ENCODE measurements around the gene DNAH1.

The DNAH1 gene

GRCh38 chr3:52357151-52358080, 41.3 kb downstream of the DNAH1 start:
- Histone ChIP-seq H3K36me3 (ENCODE audit: control insufficient read depth in 2 of 2, insufficient read depth in 2 of 2, low read length in 2 of 2) (peaks cover 18 to 45% of the 10 kb centered on the region in 2 donors), H3K9me3 (ENCODE audit: control insufficient read depth in 2 of 2, low read length in 2 of 2) (no peaks in the 10 kb centered on the region), H3K27ac (ENCODE audit: low read depth in 2 of 2, low read length in 2 of 2) (no peak overlapping the region), H3K4me3 (ENCODE audit: low read length in 2 of 2) (no peak overlapping the region), H3K9ac (ENCODE audit: low read depth in 1 of 2, low read length in 2 of 2) (no peak overlapping the region), H3K4me1 (ENCODE audit: control insufficient read depth in 2 of 2, insufficient read depth in 2 of 2, low read length in 2 of 2) (no peaks in the 10 kb centered on the region), H3K27me3 (ENCODE audit: control insufficient read depth in 2 of 2, insufficient read depth in 2 of 2, low read length in 2 of 2) (no peaks in the 10 kb centered on the region)

GRCh38 chr3:52358362-52358940, 42.3 kb downstream of the DNAH1 start:
- H3K9ac ChIP-seq (ENCODE audit: low read depth in 1 of 2, low read length in 2 of 2): no peak overlapping the region
- no peaks in the 10 kb centered on the region for H3K4me1 ChIP-seq (ENCODE audit: control insufficient read depth in 2 of 2, insufficient read depth in 2 of 2, low read length in 2 of 2)
- no peaks in the 10 kb centered on the region for H3K27me3 ChIP-seq (ENCODE audit: control insufficient read depth in 2 of 2, insufficient read depth in 2 of 2, low read length in 2 of 2)
- H3K27ac ChIP-seq (ENCODE audit: low read depth in 2 of 2, low read length in 2 of 2): no peak overlapping the region
- H3K36me3 ChIP-seq (ENCODE audit: control insufficient read depth in 2 of 2, insufficient read depth in 2 of 2, low read length in 2 of 2): peaks cover 19 to 44% of the 10 kb centered on the region in 2 donors
- H3K9me3 ChIP-seq (ENCODE audit: control insufficient read depth in 2 of 2, low read length in 2 of 2): no peaks in the 10 kb centered on the region
- no peak overlapping the region for H3K4me3 ChIP-seq (ENCODE audit: low read length in 2 of 2)

GRCh38 chr3:52359116-52359855, 43.2 kb downstream of the DNAH1 start:
- Histone ChIP-seq H3K27ac (ENCODE audit: low read depth in 2 of 2, low read length in 2 of 2) (no peak overlapping the region), H3K9me3 (ENCODE audit: control insufficient read depth in 2 of 2, low read length in 2 of 2) (no peaks in the 10 kb centered on the region), H3K4me3 (ENCODE audit: low read length in 2 of 2) (no peak overlapping the region), H3K4me1 (ENCODE audit: control insufficient read depth in 2 of 2, insufficient read depth in 2 of 2, low read length in 2 of 2) (no peaks in the 10 kb centered on the region), H3K9ac (ENCODE audit: low read depth in 1 of 2, low read length in 2 of 2) (no peak overlapping the region), H3K36me3 (ENCODE audit: control insufficient read depth in 2 of 2, insufficient read depth in 2 of 2, low read length in 2 of 2) (peaks cover 13 to 49% of the 10 kb centered on the region in 2 donors), H3K27me3 (ENCODE audit: control insufficient read depth in 2 of 2, insufficient read depth in 2 of 2, low read length in 2 of 2) (no peaks in the 10 kb centered on the region)

- Histone ChIP-seq H3K36me3 (ENCODE audit: control insufficient read depth in 2 of 2, insufficient read depth in 2 of 2, low read length in 2 of 2) (peaks cover 14 to 43% of the 10 kb centered on the region in 2 donors), H3K27ac (ENCODE audit: low read depth in 2 of 2, low read length in 2 of 2) (no peak overlapping the region), H3K27me3 (ENCODE audit: control insufficient read depth in 2 of 2, insufficient read depth in 2 of 2, low read length in 2 of 2) (no peaks in the 10 kb centered on the region), H3K9me3 (ENCODE audit: control insufficient read depth in 2 of 2, low read length in 2 of 2) (no peaks in the 10 kb centered on the region), H3K4me3 (ENCODE audit: low read length in 2 of 2) (no peak overlapping the region), H3K4me1 (ENCODE audit: control insufficient read depth in 2 of 2, insufficient read depth in 2 of 2, low read length in 2 of 2) (no peaks in the 10 kb centered on the region), H3K9ac (ENCODE audit: low read depth in 1 of 2, low read length in 2 of 2) (no peak overlapping the region)
Measured at GRCh38 chr3:52361011-52361410, 44.9 kb downstream of the DNAH1 start.

GRCh38 chr3:52361454-52361853, 45.3 kb downstream of the DNAH1 start:
- Histone ChIP-seq H3K36me3 (ENCODE audit: control insufficient read depth in 2 of 2, insufficient read depth in 2 of 2, low read length in 2 of 2) (peaks cover 17 to 46% of the 10 kb centered on the region in 2 donors), H3K27me3 (ENCODE audit: control insufficient read depth in 2 of 2, insufficient read depth in 2 of 2, low read length in 2 of 2) (no peaks in the 10 kb centered on the region), H3K9ac (ENCODE audit: low read depth in 1 of 2, low read length in 2 of 2) (no peak overlapping the region), H3K27ac (ENCODE audit: low read depth in 2 of 2, low read length in 2 of 2) (no peak overlapping the region), H3K4me1 (ENCODE audit: control insufficient read depth in 2 of 2, insufficient read depth in 2 of 2, low read length in 2 of 2) (no peaks in the 10 kb centered on the region), H3K9me3 (ENCODE audit: control insufficient read depth in 2 of 2, low read length in 2 of 2) (no peaks in the 10 kb centered on the region), H3K4me3 (ENCODE audit: low read length in 2 of 2) (no peak overlapping the region)

- H3K36me3 ChIP-seq (ENCODE audit: control insufficient read depth in 2 of 2, insufficient read depth in 2 of 2, low read length in 2 of 2): peaks cover 20 to 46% of the 10 kb centered on the region in 2 donors
- H3K27me3 ChIP-seq (ENCODE audit: control insufficient read depth in 2 of 2, insufficient read depth in 2 of 2, low read length in 2 of 2): no peaks in the 10 kb centered on the region
- H3K4me1 ChIP-seq (ENCODE audit: control insufficient read depth in 2 of 2, insufficient read depth in 2 of 2, low read length in 2 of 2): no peaks in the 10 kb centered on the region
- H3K9me3 ChIP-seq (ENCODE audit: control insufficient read depth in 2 of 2, low read length in 2 of 2): no peaks in the 10 kb centered on the region
- H3K4me3 ChIP-seq (ENCODE audit: low read length in 2 of 2): no peak overlapping the region
- H3K27ac ChIP-seq (ENCODE audit: low read depth in 2 of 2, low read length in 2 of 2): no peak overlapping the region
- no peak overlapping the region for H3K9ac ChIP-seq (ENCODE audit: low read depth in 1 of 2, low read length in 2 of 2)
Measured at GRCh38 chr3:52361898-52362297, 45.8 kb downstream of the DNAH1 start.

GRCh38 chr3:52364322-52365035, 48.4 kb downstream of the DNAH1 start:
- H3K9me3 ChIP-seq (ENCODE audit: control insufficient read depth in 2 of 2, low read length in 2 of 2): no peaks in the 10 kb centered on the region
- H3K9ac ChIP-seq (ENCODE audit: low read depth in 1 of 2, low read length in 2 of 2): no peak overlapping the region
- no peak overlapping the region for H3K4me3 ChIP-seq (ENCODE audit: low read length in 2 of 2)
- no peaks in the 10 kb centered on the region for H3K27me3 ChIP-seq (ENCODE audit: control insufficient read depth in 2 of 2, insufficient read depth in 2 of 2, low read length in 2 of 2)
- H3K4me1 ChIP-seq (ENCODE audit: control insufficient read depth in 2 of 2, insufficient read depth in 2 of 2, low read length in 2 of 2): no peaks in the 10 kb centered on the region
- peaks cover 20 to 45% of the 10 kb centered on the region in 2 donors for H3K36me3 ChIP-seq (ENCODE audit: control insufficient read depth in 2 of 2, insufficient read depth in 2 of 2, low read length in 2 of 2)
- no peak overlapping the region for H3K27ac ChIP-seq (ENCODE audit: low read depth in 2 of 2, low read length in 2 of 2)

- H3K36me3 ChIP-seq (ENCODE audit: control insufficient read depth in 2 of 2, insufficient read depth in 2 of 2, low read length in 2 of 2): peaks cover 21 to 44% of the 10 kb centered on the region in 2 donors
Measured at GRCh38 chr3:52366527-52366926, 50.4 kb downstream of the DNAH1 start.

GRCh38 chr3:52367891-52368880, 52.1 kb downstream of the DNAH1 start:
- Histone ChIP-seq H3K9ac (ENCODE audit: low read depth in 1 of 2, low read length in 2 of 2) (no peak overlapping the region), H3K4me3 (ENCODE audit: low read length in 2 of 2) (no peak overlapping the region), H3K27ac (ENCODE audit: low read depth in 2 of 2, low read length in 2 of 2) (no peak overlapping the region), H3K36me3 (ENCODE audit: control insufficient read depth in 2 of 2, insufficient read depth in 2 of 2, low read length in 2 of 2) (peaks cover 17 to 35% of the 10 kb centered on the region in 2 donors), H3K9me3 (ENCODE audit: control insufficient read depth in 2 of 2, low read length in 2 of 2) (no peaks in the 10 kb centered on the region), H3K27me3 (ENCODE audit: control insufficient read depth in 2 of 2, insufficient read depth in 2 of 2, low read length in 2 of 2) (no peaks in the 10 kb centered on the region), H3K4me1 (ENCODE audit: control insufficient read depth in 2 of 2, insufficient read depth in 2 of 2, low read length in 2 of 2) (no peaks in the 10 kb centered on the region)

More at GRCh38 chr3:52366527-52366926, 50.4 kb downstream of the DNAH1 start:
- no peak overlapping the region for H3K9ac ChIP-seq (ENCODE audit: low read depth in 1 of 2, low read length in 2 of 2)
- H3K4me3 ChIP-seq (ENCODE audit: low read length in 2 of 2): no peak overlapping the region
- H3K27me3 ChIP-seq (ENCODE audit: control insufficient read depth in 2 of 2, insufficient read depth in 2 of 2, low read length in 2 of 2): no peaks in the 10 kb centered on the region
- no peaks in the 10 kb centered on the region for H3K9me3 ChIP-seq (ENCODE audit: control insufficient read depth in 2 of 2, low read length in 2 of 2)
- no peaks in the 10 kb centered on the region for H3K4me1 ChIP-seq (ENCODE audit: control insufficient read depth in 2 of 2, insufficient read depth in 2 of 2, low read length in 2 of 2)
- no peak overlapping the region for H3K27ac ChIP-seq (ENCODE audit: low read depth in 2 of 2, low read length in 2 of 2)

Measured in mucosa of rectum (tissue), 2 donors.